ENCODE measurements around the gene TIPARP.
"Not testable (repeated sequence)": the region's sequence is repeated elsewhere in the genome, so short reads cannot be mapped to it uniquely, and the experiment has no call there.

Gene TIPARP

GRCh38 chr3:156652661-156653060 lies 21.7 kb upstream of the TIPARP start:
- DNase-seq: not testable (repeated sequence)

- no peak for DNase-seq
Observed at GRCh38 chr3:156654834-156655233, 19.6 kb upstream of the TIPARP start.

GRCh38 chr3:156655819-156656550 lies 18.4 kb upstream of the TIPARP start:
- no peak for DNase-seq

- no peak for DNase-seq
Observed at GRCh38 chr3:156657440-156657839, 16.9 kb upstream of the TIPARP start.

GRCh38 chr3:156657862-156658731 lies 16.3 kb upstream of the TIPARP start:
- no peak for DNase-seq

GRCh38 chr3:156658732-156659090 lies 15.7 kb upstream of the TIPARP start:
- DNase-seq: no peak

GRCh38 chr3:156659260-156659659 lies 15.1 kb upstream of the TIPARP start:
- DNase-seq: no peak

GRCh38 chr3:156661155-156661554 lies 13.2 kb upstream of the TIPARP start:
- no peak for DNase-seq

GRCh38 chr3:156664011-156664830 lies 10.2 kb upstream of the TIPARP start:
- DNase-seq: no peak

- DNase-seq: peak; percentile 32
Observed at GRCh38 chr3:156664831-156665178, 9.6 kb upstream of the TIPARP start.

GRCh38 chr3:156665291-156665690 lies 9.1 kb upstream of the TIPARP start:
- DNase-seq: peak; percentile 22

GRCh38 chr3:156666073-156666472 lies 8.3 kb upstream of the TIPARP start:
- DNase-seq: no peak

GRCh38 chr3:156668073-156668763 lies 6.2 kb upstream of the TIPARP start:
- DNase-seq: peak; percentile 58

GRCh38 chr3:156670077-156670476 lies 4.3 kb upstream of the TIPARP start:
- DNase-seq: peak; percentile 21

GRCh38 chr3:156670652-156671051 lies 3.7 kb upstream of the TIPARP start:
- no peak for DNase-seq

- DNase-seq: no peak
Observed at GRCh38 chr3:156673732-156674045, 701 bp upstream of the TIPARP start.

- DNase-seq: peak; percentile 55
Observed at GRCh38 chr3:156674911-156675829, 780 bp downstream of the TIPARP start.

GRCh38 chr3:156675830-156676767 lies 1.7 kb downstream of the TIPARP start:
- peak; percentile 45 for DNase-seq

GRCh38 chr3:156676768-156677479 lies 2.5 kb downstream of the TIPARP start:
- peak; percentile 75 for DNase-seq

GRCh38 chr3:156677536-156677935 lies 3.1 kb downstream of the TIPARP start:
- DNase-seq: no peak

Measured in activated CD4-positive, alpha-beta T cell treated with anti-CD3 and anti-CD28 coated beads, Interleukin-10, Interleukin-2, amounts not matched to agents 100 ng/mL and 50 ng/mL, durations not matched to agents 16 hours and 8 hours (primary cell).